DOHH2 (cell line): ENCODE results near the gene DHRS9.

Experiments
- H3F3A ChIP-seq: fragments of 200-600 bp; sonication (generic), shearing (Covaris generic); 2 replicates; pipeline ENCODE4 v1.6.0; 2016; ENCODE audit warnings: antibody characterized with exemption, mild to moderate bottlenecking; ENCODE audit not compliant: control insufficient read depth, insufficient read depth
- H3K27ac ChIP-seq: fragments of 200-600 bp; sonication (generic); 2 replicates; pipeline ENCODE4 v1.5.1; 2014; ENCODE audit warnings: low read depth, mild to moderate bottlenecking, low read length, moderate library complexity
- H3K27me3 ChIP-seq: fragments of 200-600 bp; sonication (generic); 2 replicates; pipeline ENCODE4 v1.6.1; 2014; ENCODE audit warnings: mild to moderate bottlenecking, low read length, mixed read lengths; ENCODE audit not compliant: control insufficient read depth
- H3K36me3 ChIP-seq: fragments of 200-600 bp; sonication (generic); 2 replicates; pipeline ENCODE4 v1.6.1; 2014; ENCODE audit warnings: mild to moderate bottlenecking, low read length, moderate library complexity, mixed read lengths; ENCODE audit not compliant: control insufficient read depth
- H3K4me1 ChIP-seq: fragments of 200-600 bp; sonication (generic); 2 replicates; pipeline ENCODE4 v1.6.1; 2014; ENCODE audit warnings: mild to moderate bottlenecking, low read length, mixed read lengths; ENCODE audit not compliant: control insufficient read depth
- H3K4me2 ChIP-seq: fragments of 200-600 bp; sonication (generic); 2 replicates; pipeline ENCODE4 v1.6.0; 2014; ENCODE audit warnings: mild to moderate bottlenecking, low read length, moderate library complexity
- H3K4me3 ChIP-seq: fragments of 200-600 bp; sonication (generic); 2 replicates; pipeline ENCODE4 v1.5.1; 2014; ENCODE audit warnings: mild to moderate bottlenecking, low read length, mixed read lengths
- H3K79me2 ChIP-seq: fragments of 200-600 bp; sonication (generic); 2 replicates; pipeline ENCODE4 v1.6.1; 2014; ENCODE audit warnings: mild to moderate bottlenecking, low read length, mixed read lengths; ENCODE audit not compliant: control insufficient read depth
- H3K9me2 ChIP-seq: fragments of 200-600 bp; sonication (generic); replicated peaks from 2 replicates; pipeline ENCODE4 v1.6.1; 2014; ENCODE audit warnings: mild to moderate bottlenecking, low read length, mixed read lengths; ENCODE audit not compliant: control insufficient read depth
- H3K9me3 ChIP-seq: fragments of 200-600 bp; sonication (generic); 2 replicates; pipeline ENCODE4 v1.6.1; 2014; ENCODE audit warnings: antibody characterized with exemption, low read length, mixed read lengths; ENCODE audit not compliant: control insufficient read depth, insufficient read depth
- H4K20me1 ChIP-seq: fragments of 200-600 bp; sonication (generic); 2 replicates; pipeline ENCODE4 v1.6.0; 2014; ENCODE audit warnings: low read depth, mild to moderate bottlenecking, antibody characterized with exemption, low read length, moderate library complexity; ENCODE audit not compliant: control insufficient read depth, insufficient read depth
- EZH2phosphoT487 ChIP-seq: fragments of 200-600 bp; sonication (generic); IDR thresholded peaks from 2 replicates; pipeline ENCODE4 v1.6.1; 2017; ENCODE audit warnings: borderline replicate concordance, mild to moderate bottlenecking, antibody characterized with exemption, low read length, moderate library complexity, mixed read lengths
- TF ChIP-seq, protein P1 (sequence below): fragments of 200-600 bp; sonication (generic); IDR thresholded peaks from one replicate; pipeline ENCODE4 v1.5.1; 2014; ENCODE audit warnings: antibody characterized with exemption, mild to moderate bottlenecking, low read depth, low read length; ENCODE audit not compliant: poor library complexity, severe bottlenecking

Gene DHRS9

DNA sequence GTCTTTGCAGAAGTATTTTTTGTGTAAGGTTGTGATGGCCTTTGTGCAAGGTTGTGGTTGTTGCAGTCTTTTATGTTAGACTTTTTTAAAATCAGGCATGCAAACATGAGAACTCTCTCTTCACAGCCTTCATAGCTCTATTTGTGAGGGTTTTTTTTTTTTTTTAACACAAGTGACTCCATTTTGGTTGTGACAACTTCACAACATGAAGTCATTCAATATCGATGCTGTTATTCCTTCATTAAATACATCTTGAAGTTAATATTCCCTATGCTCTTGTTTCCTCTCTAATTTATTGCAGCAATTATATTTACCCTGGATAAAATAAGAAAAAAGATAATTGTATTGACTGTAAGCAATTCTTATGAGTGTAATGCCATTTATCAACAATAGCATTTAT, 35.5 kb downstream of the DHRS9 start:
- Histone ChIP-seq H3K27me3 (peaks cover 4% of the 10 kb centered on the region; the same call in 1 of the 2 replicates), H4K20me1 (no peaks in the 10 kb centered on the region), H3K4me2 (no peak overlapping the region), H3K36me3 (no peaks in the 10 kb centered on the region), H3K4me1 (peaks cover 65% of the 10 kb centered on the region), H3K79me2 (no peaks in the 10 kb centered on the region), H3F3A (peaks cover 5% of the 10 kb centered on the region; the same call in 1 of the 2 replicates), H3K4me3 (no peak overlapping the region), H3K9me3 (no peaks in the 10 kb centered on the region), H3K9me2 (no peaks in the 10 kb centered on the region), H3K27ac (no peak overlapping the region)
- no peak for TF ChIP-seq EZH2phosphoT487
- TF ChIP-seq, protein P1, sequence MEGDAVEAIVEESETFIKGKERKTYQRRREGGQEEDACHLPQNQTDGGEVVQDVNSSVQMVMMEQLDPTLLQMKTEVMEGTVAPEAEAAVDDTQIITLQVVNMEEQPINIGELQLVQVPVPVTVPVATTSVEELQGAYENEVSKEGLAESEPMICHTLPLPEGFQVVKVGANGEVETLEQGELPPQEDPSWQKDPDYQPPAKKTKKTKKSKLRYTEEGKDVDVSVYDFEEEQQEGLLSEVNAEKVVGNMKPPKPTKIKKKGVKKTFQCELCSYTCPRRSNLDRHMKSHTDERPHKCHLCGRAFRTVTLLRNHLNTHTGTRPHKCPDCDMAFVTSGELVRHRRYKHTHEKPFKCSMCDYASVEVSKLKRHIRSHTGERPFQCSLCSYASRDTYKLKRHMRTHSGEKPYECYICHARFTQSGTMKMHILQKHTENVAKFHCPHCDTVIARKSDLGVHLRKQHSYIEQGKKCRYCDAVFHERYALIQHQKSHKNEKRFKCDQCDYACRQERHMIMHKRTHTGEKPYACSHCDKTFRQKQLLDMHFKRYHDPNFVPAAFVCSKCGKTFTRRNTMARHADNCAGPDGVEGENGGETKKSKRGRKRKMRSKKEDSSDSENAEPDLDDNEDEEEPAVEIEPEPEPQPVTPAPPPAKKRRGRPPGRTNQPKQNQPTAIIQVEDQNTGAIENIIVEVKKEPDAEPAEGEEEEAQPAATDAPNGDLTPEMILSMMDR, result no peak

DNA sequence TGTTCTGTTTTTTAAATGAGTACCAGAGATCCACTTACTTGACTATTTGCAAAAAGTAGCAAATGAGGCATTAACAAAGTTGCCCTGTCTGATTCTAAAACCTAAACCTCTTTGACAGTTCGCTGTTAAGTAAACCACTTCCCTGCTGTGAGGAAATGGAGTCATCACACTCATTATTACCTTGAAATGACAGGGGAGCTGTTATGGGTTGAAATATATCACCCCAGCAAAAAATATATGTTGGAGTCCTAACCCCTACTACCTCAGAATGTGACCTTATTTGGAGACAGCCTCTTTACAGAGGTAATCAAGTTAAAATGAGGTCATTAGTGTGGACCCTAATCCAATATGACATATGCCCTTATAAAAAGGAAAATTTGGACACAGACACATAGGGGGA, 36.1 kb downstream of the DHRS9 start:
- Histone ChIP-seq H3K36me3 (no peaks in the 10 kb centered on the region), H3K27me3 (peaks cover 6% of the 10 kb centered on the region; the same call in 1 of the 2 replicates), H3F3A (peaks cover 2% of the 10 kb centered on the region; the same call in 1 of the 2 replicates), H3K9me3 (no peaks in the 10 kb centered on the region), H3K4me1 (peaks cover 60% of the 10 kb centered on the region), H3K79me2 (no peaks in the 10 kb centered on the region), H3K4me3 (no peak overlapping the region), H3K27ac (no peak overlapping the region), H3K4me2 (no peak overlapping the region), H3K9me2 (no peaks in the 10 kb centered on the region), H4K20me1 (0 out of 2 replicates have a peak, but pooled peaks cover 3% of the 10 kb centered on the region)
- TF ChIP-seq, protein P1, result no peak
- no peak for TF ChIP-seq EZH2phosphoT487

DNA sequence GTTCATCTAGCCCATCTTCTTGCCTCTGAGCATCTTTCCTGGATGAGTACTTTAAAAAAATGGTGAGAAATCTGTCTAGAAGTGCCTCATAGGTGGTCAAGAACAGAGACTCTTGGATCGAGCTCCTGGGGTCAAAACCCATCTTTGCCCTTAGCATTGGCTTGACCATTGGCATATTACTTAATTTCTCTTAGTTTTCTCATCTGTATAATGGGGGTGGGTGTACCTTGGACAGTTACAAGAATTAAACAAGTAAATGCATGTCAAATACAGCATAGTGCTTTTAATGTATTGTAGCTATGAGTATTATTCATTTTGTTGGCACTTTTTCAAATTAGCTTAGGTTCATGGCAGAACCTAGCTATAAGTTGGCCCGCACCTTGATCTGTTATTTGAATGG, 36.8 kb downstream of the DHRS9 start:
- H3K27me3 ChIP-seq, result peaks cover 6% of the 10 kb centered on the region; the same call in 1 of the 2 replicates
- no peak overlapping the region for H3K4me2 ChIP-seq
- H3F3A ChIP-seq, result no peaks in the 10 kb centered on the region
- H4K20me1 ChIP-seq, result 0 out of 2 replicates have a peak, but pooled peaks cover 3% of the 10 kb centered on the region
- H3K4me1 ChIP-seq, result peaks cover 53% of the 10 kb centered on the region
- H3K36me3 ChIP-seq, result no peaks in the 10 kb centered on the region
- no peak overlapping the region for H3K27ac ChIP-seq
- H3K4me3 ChIP-seq, result no peak overlapping the region
- H3K9me2 ChIP-seq, result no peaks in the 10 kb centered on the region
- TF ChIP-seq, protein P1, result no peak
- TF ChIP-seq EZH2phosphoT487, result no peak
- no peaks in the 10 kb centered on the region for H3K9me3 ChIP-seq
- no peaks in the 10 kb centered on the region for H3K79me2 ChIP-seq
